Mesothelial cell of epicardium (in vitro differentiated cells): ENCODE results near the gene INPP4B. TPM values are rescaled to one million over a fixed set of nuclear protein-coding genes. Genes with fewer than 3 reads are reported as not detected.
A peak's percentile ranks its signal among the peaks of the same experiment; 100 is the strongest.

Experiments
- DNase-seq, 2 experiments: peaks; one replicate each; pipeline ENCODE4 v3.0.0; 2021; ENCODE audit warnings: low spot score in 2 of 2; ENCODE audit not compliant: unreplicated experiment in 2 of 2
- H3K27ac Mint-ChIP-seq: 2 replicates; pipeline ENCODE4 v1.8.0; 2021; ENCODE audit warnings: mixed read lengths
- H3K27me3 Mint-ChIP-seq: 2 replicates; pipeline ENCODE4 v1.8.0; 2021; ENCODE audit warnings: low read depth, mixed read lengths
- H3K36me3 Mint-ChIP-seq: 2 replicates; pipeline ENCODE4 v1.8.0; 2021; ENCODE audit warnings: mixed read lengths
- H3K4me1 Mint-ChIP-seq: 2 replicates; pipeline ENCODE4 v1.8.0; 2021; ENCODE audit warnings: mixed read lengths
- H3K4me3 Mint-ChIP-seq: 2 replicates; pipeline ENCODE4 v1.8.0; 2021; ENCODE audit warnings: mild to moderate bottlenecking, moderate library complexity, mixed read lengths
- H3K9me3 Mint-ChIP-seq: 2 replicates; pipeline ENCODE4 v1.8.0; 2021; ENCODE audit warnings: mixed read lengths
- total RNA-seq: library from RNA; stranded (reverse); gene quantifications from 3 replicates; pipeline ENCODE4 v1.2.1, GENCODE V29; 2021
- TF ChIP-seq, protein P1 (sequence below): fragments of 200-600 bp; sonication (generic); IDR thresholded peaks from one replicate; pipeline ENCODE4 v1.5.0; 2021; ENCODE audit warnings: antibody characterized with exemption; ENCODE audit not compliant: unreplicated experiment

The INPP4B gene
- total RNA-seq, 1 donor from 2014 or later = 35.4 TPM

DNA sequence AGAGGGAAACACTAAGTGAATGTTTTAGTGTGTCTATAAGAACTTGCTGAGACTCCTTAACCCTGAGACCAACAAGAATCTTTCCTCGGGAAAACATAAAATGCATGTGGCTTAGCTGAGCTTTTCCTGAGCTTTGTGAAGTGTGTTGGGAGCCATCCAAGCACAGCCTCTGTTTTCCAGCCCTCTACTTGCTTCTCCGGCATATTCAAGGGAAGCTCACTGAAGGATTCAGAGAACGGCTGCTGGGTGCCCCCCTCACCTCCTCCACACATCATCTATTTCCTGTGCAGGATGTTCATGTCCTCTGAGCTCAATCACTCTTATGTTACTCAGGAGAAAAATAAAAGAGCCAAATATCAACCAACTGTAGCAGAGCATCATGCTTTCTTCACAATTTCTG, 717.6 kb downstream of the INPP4B start:
- Mint-ChIP-seq H3K36me3 (no peaks in the 10 kb centered on the region), H3K27ac (peak overlapping the region; percentile 83), H3K4me1 (peaks cover 46% of the 10 kb centered on the region), H3K27me3 (no peaks in the 10 kb centered on the region), H3K4me3 (no peak overlapping the region), H3K9me3 (no peaks in the 10 kb centered on the region)
- DNase-seq = peak in 1 of 2 experiments; percentile 38
- TF ChIP-seq, protein P1, sequence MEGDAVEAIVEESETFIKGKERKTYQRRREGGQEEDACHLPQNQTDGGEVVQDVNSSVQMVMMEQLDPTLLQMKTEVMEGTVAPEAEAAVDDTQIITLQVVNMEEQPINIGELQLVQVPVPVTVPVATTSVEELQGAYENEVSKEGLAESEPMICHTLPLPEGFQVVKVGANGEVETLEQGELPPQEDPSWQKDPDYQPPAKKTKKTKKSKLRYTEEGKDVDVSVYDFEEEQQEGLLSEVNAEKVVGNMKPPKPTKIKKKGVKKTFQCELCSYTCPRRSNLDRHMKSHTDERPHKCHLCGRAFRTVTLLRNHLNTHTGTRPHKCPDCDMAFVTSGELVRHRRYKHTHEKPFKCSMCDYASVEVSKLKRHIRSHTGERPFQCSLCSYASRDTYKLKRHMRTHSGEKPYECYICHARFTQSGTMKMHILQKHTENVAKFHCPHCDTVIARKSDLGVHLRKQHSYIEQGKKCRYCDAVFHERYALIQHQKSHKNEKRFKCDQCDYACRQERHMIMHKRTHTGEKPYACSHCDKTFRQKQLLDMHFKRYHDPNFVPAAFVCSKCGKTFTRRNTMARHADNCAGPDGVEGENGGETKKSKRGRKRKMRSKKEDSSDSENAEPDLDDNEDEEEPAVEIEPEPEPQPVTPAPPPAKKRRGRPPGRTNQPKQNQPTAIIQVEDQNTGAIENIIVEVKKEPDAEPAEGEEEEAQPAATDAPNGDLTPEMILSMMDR = no peak

DNA sequence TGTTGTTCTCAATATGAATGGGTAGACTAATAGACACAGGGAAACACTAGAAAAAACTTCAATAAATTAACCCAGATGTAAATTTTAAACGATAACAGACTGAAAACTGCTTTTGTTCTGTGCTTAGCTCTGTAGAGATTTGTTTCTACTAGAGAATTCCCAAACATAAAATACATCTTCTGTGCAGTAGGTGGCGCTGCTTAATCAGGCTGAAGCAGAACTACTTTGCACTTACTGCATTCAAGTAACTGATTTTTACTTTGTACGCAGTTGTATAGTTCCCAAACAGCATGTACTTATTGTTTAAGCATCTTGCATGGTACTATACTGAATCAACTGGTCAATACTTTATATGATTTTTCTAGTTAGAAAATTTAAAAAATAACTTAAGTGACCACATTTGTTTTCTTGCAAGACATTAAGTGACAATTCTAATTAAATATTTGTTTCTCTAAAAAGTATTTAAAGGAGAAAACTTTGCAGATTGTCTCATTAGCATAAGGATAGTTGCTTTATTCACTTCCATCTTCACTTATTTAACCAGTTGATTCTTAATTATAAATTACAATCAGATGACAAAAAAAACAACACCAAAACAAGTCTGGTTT, 719.1 kb downstream of the INPP4B start:
- H3K27ac Mint-ChIP-seq = peak overlapping the region; percentile 55
- peak in 1 of 2 experiments; percentile 54 for DNase-seq

GRCh38 chr4:142124874-142125273, 721.2 kb downstream of the INPP4B start:
- no peak overlapping the region for H3K27ac Mint-ChIP-seq
- TF ChIP-seq, protein P1 = no peak
- no peaks in the 10 kb centered on the region for H3K9me3 Mint-ChIP-seq
- H3K4me3 Mint-ChIP-seq = no peak overlapping the region
- no peak for DNase-seq
- H3K36me3 Mint-ChIP-seq = peaks cover 1% of the 10 kb centered on the region
- H3K4me1 Mint-ChIP-seq = peaks cover 59% of the 10 kb centered on the region
- no peaks in the 10 kb centered on the region for H3K27me3 Mint-ChIP-seq

More for the DNA sequence above, 719.1 kb downstream of the INPP4B start:
- Mint-ChIP-seq H3K27me3 (no peaks in the 10 kb centered on the region), H3K36me3 (no peaks in the 10 kb centered on the region), H3K4me3 (no peak overlapping the region), H3K9me3 (no peaks in the 10 kb centered on the region), H3K4me1 (peaks cover 59% of the 10 kb centered on the region)
- TF ChIP-seq, protein P1 = peak; percentile 87

DNA sequence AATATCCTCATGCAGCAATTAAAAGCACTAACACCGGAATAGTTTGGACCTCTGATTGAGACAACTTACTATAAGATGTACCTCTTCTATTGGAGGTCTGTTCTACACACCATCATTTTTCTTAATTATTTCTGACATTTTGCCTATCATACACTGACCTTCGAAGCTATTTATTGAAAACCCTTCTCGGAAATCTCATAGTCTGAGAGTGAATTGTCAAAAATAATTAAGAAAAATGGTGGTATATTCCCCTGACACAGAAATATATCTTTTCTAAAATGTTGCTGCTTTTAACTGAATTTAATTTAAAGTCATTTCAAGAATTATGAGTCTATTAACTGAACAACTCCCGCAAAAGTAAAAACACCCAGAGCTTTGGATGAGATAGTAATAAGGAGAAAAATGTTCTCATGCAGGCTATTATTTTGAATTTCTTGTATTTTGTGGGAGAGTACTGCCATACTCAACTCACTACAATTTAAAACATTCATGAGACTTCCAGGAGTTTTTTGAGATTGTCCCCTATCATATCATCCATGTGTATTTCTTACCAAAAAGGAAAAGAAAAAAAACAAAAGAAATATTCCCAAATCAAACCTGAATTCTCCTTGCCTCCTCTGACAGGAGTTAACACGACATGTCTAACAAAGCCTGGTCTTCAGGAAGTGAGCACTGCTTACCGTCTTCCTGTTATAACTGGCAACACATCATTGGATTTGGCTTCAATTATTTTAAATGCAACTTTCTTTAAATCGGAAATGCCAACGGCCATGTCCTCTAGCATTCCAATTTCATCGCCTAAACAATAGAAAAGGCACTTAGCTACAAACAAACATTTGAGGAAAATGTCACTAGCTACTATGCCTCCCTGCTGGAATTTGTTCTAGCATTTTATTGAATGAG, 724.4 kb downstream of the INPP4B start:
- peaks cover 43% of the 10 kb centered on the region for H3K4me1 Mint-ChIP-seq
- TF ChIP-seq, protein P1 = no peak
- DNase-seq = no peak

GRCh38 chr4:142120921-142121320, 725.2 kb downstream of the INPP4B start:
- TF ChIP-seq, protein P1 = no peak
- H3K4me3 Mint-ChIP-seq = no peak overlapping the region
- H3K36me3 Mint-ChIP-seq = peaks cover 33% of the 10 kb centered on the region
- no peak for DNase-seq
- no peaks in the 10 kb centered on the region for H3K27me3 Mint-ChIP-seq
- peaks cover 42% of the 10 kb centered on the region for H3K4me1 Mint-ChIP-seq
- peaks cover 20% of the 10 kb centered on the region for H3K9me3 Mint-ChIP-seq
- H3K27ac Mint-ChIP-seq = peak overlapping the region; percentile 74

More for the DNA sequence above, 724.4 kb downstream of the INPP4B start:
- H3K27me3 Mint-ChIP-seq = no peaks in the 10 kb centered on the region
- H3K36me3 Mint-ChIP-seq = peaks cover 25% of the 10 kb centered on the region
- H3K27ac Mint-ChIP-seq = peak overlapping the region; percentile 74
- H3K9me3 Mint-ChIP-seq = peaks cover 12% of the 10 kb centered on the region
- no peak overlapping the region for H3K4me3 Mint-ChIP-seq
